Liver (tissue), 3 donors: ENCODE measurements around the gene PMP22.

ENCODE experiments used
- EGR1 ChIP-seq, 2 donors: IDR thresholded peaks; 2 replicates each; pipeline ENCODE4 v1.6.1; 2016 to 2018; ENCODE audit warnings: antibody characterized with exemption in 2 of 2, low read depth in 2 of 2
- GABPA ChIP-seq, 2 donors: IDR thresholded peaks in 1 of 2; conservative IDR thresholded peaks in 1 of 2; 2 replicates each; pipeline ENCODE4 v1.6.1; 2016; ENCODE audit warnings: antibody characterized with exemption in 2 of 2, mild to moderate bottlenecking in 1 of 2, moderate library complexity in 1 of 2
- JUND ChIP-seq, 2 donors: IDR thresholded peaks; 2 replicates each; pipeline ENCODE4 v1.6.1; 2016; ENCODE audit warnings: antibody characterized with exemption in 2 of 2
- RAD21 ChIP-seq, 2 donors: IDR thresholded peaks; 2 replicates each; pipeline ENCODE4 v1.6.1; 2016; ENCODE audit warnings: antibody characterized with exemption in 2 of 2, mild to moderate bottlenecking in 2 of 2
- RXRA ChIP-seq, 2 donors: IDR thresholded peaks; 2 replicates each; pipeline ENCODE4 v1.6.1; 2017 to 2018; ENCODE audit warnings: antibody characterized with exemption in 2 of 2, mild to moderate bottlenecking in 1 of 2
- SP1 ChIP-seq: IDR thresholded peaks from 2 replicates; pipeline ENCODE4 v1.6.1; 2018; ENCODE audit warnings: antibody characterized with exemption, mild to moderate bottlenecking
- TAF1 ChIP-seq: conservative IDR thresholded peaks from 2 replicates; pipeline ENCODE4 v1.6.1; 2016; ENCODE audit warnings: antibody characterized with exemption, mild to moderate bottlenecking
- TF ChIP-seq, protein P1 (sequence below): IDR thresholded peaks from 2 replicates; pipeline ENCODE4 v1.6.1; 2016; ENCODE audit warnings: antibody characterized with exemption
- TF ChIP-seq, protein P2 (sequence below): fragments of 150-350 bp; IDR thresholded peaks from 2 replicates; pipeline ENCODE4 v1.5.1; 2017; ENCODE audit warnings: improper control_type of control experiment, low read depth, low read length; ENCODE audit not compliant: missing input control
- TF ChIP-seq, protein P3 (sequence below): IDR thresholded peaks from 2 replicates; pipeline ENCODE4 v1.6.1; 2016; ENCODE audit warnings: antibody characterized with exemption, mild to moderate bottlenecking
- donor health status: healthy.
- donor health status: healthy.

DNA sequence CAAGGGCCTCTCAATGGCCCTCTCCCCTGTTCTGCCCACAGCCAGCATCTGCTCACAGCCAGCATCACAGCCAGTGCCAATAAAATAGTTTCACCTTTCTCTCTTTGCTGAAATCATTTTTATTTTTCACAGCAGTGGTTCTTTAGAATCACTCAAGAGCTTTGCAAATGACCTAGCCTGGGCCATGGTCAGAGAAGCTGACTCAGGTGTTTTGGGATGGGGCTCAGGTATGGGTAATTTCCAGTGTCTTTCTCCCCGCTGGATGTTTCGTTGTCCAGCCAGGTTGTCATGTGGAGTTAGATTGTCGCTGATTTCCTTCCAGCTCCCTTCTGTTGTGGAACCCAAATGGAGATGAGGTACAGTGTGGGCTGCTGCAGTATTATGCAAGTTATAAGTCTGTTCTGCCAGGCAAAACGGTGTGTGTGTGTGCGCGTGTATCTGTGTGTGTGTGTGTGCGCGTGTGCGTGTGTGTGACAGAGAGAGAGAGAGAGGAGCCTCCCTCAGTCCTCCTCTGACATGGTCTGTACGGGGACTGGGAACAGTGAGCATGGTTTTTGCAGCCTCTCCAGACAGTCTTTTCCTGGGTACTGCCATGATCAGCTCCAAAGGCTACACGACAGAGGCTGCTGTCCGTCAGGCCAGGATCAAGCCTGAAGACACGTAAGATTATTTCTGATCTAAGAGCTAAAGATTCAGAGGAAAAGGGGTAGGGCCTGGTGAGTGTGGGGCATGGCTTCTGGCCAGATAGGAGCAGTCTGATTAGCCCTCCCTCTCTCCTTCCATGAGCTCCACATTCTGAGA, 1.4 kb upstream of the PMP22 start:
- no peak for TF ChIP-seq SP1
- TF ChIP-seq, protein P1, sequence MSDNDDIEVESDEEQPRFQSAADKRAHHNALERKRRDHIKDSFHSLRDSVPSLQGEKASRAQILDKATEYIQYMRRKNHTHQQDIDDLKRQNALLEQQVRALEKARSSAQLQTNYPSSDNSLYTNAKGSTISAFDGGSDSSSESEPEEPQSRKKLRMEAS: no peak
- no peak for TF ChIP-seq RAD21 (IDR thresholded peaks at IDR 0.05)
- TF ChIP-seq, protein P2, sequence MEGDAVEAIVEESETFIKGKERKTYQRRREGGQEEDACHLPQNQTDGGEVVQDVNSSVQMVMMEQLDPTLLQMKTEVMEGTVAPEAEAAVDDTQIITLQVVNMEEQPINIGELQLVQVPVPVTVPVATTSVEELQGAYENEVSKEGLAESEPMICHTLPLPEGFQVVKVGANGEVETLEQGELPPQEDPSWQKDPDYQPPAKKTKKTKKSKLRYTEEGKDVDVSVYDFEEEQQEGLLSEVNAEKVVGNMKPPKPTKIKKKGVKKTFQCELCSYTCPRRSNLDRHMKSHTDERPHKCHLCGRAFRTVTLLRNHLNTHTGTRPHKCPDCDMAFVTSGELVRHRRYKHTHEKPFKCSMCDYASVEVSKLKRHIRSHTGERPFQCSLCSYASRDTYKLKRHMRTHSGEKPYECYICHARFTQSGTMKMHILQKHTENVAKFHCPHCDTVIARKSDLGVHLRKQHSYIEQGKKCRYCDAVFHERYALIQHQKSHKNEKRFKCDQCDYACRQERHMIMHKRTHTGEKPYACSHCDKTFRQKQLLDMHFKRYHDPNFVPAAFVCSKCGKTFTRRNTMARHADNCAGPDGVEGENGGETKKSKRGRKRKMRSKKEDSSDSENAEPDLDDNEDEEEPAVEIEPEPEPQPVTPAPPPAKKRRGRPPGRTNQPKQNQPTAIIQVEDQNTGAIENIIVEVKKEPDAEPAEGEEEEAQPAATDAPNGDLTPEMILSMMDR: no peak
- TF ChIP-seq, protein P3, sequence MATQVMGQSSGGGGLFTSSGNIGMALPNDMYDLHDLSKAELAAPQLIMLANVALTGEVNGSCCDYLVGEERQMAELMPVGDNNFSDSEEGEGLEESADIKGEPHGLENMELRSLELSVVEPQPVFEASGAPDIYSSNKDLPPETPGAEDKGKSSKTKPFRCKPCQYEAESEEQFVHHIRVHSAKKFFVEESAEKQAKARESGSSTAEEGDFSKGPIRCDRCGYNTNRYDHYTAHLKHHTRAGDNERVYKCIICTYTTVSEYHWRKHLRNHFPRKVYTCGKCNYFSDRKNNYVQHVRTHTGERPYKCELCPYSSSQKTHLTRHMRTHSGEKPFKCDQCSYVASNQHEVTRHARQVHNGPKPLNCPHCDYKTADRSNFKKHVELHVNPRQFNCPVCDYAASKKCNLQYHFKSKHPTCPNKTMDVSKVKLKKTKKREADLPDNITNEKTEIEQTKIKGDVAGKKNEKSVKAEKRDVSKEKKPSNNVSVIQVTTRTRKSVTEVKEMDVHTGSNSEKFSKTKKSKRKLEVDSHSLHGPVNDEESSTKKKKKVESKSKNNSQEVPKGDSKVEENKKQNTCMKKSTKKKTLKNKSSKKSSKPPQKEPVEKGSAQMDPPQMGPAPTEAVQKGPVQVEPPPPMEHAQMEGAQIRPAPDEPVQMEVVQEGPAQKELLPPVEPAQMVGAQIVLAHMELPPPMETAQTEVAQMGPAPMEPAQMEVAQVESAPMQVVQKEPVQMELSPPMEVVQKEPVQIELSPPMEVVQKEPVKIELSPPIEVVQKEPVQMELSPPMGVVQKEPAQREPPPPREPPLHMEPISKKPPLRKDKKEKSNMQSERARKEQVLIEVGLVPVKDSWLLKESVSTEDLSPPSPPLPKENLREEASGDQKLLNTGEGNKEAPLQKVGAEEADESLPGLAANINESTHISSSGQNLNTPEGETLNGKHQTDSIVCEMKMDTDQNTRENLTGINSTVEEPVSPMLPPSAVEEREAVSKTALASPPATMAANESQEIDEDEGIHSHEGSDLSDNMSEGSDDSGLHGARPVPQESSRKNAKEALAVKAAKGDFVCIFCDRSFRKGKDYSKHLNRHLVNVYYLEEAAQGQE: no peak
- TF ChIP-seq TAF1: no peak
- TF ChIP-seq JUND (IDR thresholded peaks at IDR 0.05): no peak
- TF ChIP-seq GABPA (IDR thresholded peaks at IDR 0.05 in 1 of 2, conservative IDR thresholded peaks at IDR 0.05 in 1 of 2): no peak
- no peak for TF ChIP-seq EGR1 (IDR thresholded peaks at IDR 0.05; ENCODE audit: low read depth in 2 of 2)
- no peak for TF ChIP-seq RXRA (IDR thresholded peaks at IDR 0.05)
